ENCODE measurements around the gene ADCY6. TPM values are rescaled to one million over a fixed set of nuclear protein-coding genes. Genes with fewer than 3 reads are reported as not detected.

Gene ADCY6
- total and polyA plus RNA-seq, 2 donors (not counting 3 experiments of a cell fraction or from before 2014, with no cell fraction given), result 37.0 to 46.2 TPM

- no TSS peak for BruUV-seq (replicated peaks)
- Histone ChIP-seq H3K4me3 (replicated peaks in 1 of 3; ENCODE audit: insufficient read depth in 1 of 3, low read depth in 1 of 3, low read length in 3 of 3) (no peak overlapping the region), H2AFZ (ENCODE audit: low read depth, low read length) (no peak overlapping the region), H3K4me1 (ENCODE audit: control insufficient read depth, extremely low read depth, insufficient read depth, low read length) (no peaks in the 10 kb centered on the region), H3K9ac (replicated peaks; ENCODE audit: extremely low read depth, insufficient read depth, low read length) (no peak overlapping the region), H3K27me3 (ENCODE audit: control insufficient read depth in 2 of 2, insufficient read depth in 2 of 2, low read length in 2 of 2) (no peaks in the 10 kb centered on the region), H3K9me3 (replicated peaks; ENCODE audit: control insufficient read depth, insufficient read depth, low read length) (no peaks in the 10 kb centered on the region), H3K79me2 (ENCODE audit: control insufficient read depth, insufficient read depth, low read length) (no peaks in the 10 kb centered on the region), H3K36me3 (ENCODE audit: control insufficient read depth in 2 of 2, extremely low read depth in 1 of 2, insufficient read depth in 2 of 2, low read length in 2 of 2) (peaks cover 6 to 52% of the 10 kb centered on the region in 2 experiments), H3K4me2 (ENCODE audit: insufficient read depth, low read length) (no peak overlapping the region), H3K9me1 (replicated peaks; ENCODE audit: control insufficient read depth, extremely low read depth, insufficient read depth, low read length) (no peaks in the 10 kb centered on the region), H3K27ac (ENCODE audit: insufficient read depth, low read depth, low read length) (no peak overlapping the region), H4K20me1 (replicated peaks; ENCODE audit: control insufficient read depth, extremely low read depth, insufficient read depth, low read length) (no peaks in the 10 kb centered on the region)
- DNase-seq (ENCODE audit: low read depth, low spot score) (no peak), FAIRE-seq (no peak)
- TF ChIP-seq MAX (IDR thresholded peaks at IDR 0.05; ENCODE audit: insufficient read depth, insufficient read length), result no peak
- TF ChIP-seq MYC (IDR thresholded peaks at IDR 0.05; ENCODE audit: low read depth, low read length), result no peak
- TF ChIP-seq EZH2 (IDR thresholded peaks at IDR 0.05; ENCODE audit: borderline replicate concordance, low read depth, low read length, severe bottlenecking), result no peak
- no peak for TF ChIP-seq FOS (IDR thresholded peaks at IDR 0.05; ENCODE audit: borderline replicate concordance, insufficient read depth, low read length)
- no peak for TF ChIP-seq CTCF (IDR thresholded peaks at IDR 0.05; ENCODE audit: extremely low read depth in 1 of 2, insufficient read depth in 1 of 2, low read depth in 1 of 2, low read length in 2 of 2)
- TF ChIP-seq POLR2AphosphoS5 (IDR thresholded peaks at IDR 0.05; ENCODE audit: insufficient read depth, low read depth, low read length), result no peak
- TF ChIP-seq GATA2 (IDR thresholded peaks at IDR 0.05; ENCODE audit: insufficient read depth, insufficient read length, low read depth, low read length), result no peak
- no peak for TF ChIP-seq POLR2A (IDR thresholded peaks at IDR 0.05; ENCODE audit: low read depth, low read length)
- TF ChIP-seq JUN (IDR thresholded peaks at IDR 0.05; ENCODE audit: borderline replicate concordance, insufficient read depth, insufficient read length, low read depth), result no peak
- dilution Hi-C loops (cut with MboI; ENCODE audit: extremely low pct_ligation_motif_present, low sequenced_read_pairs), result no loop called here
- ChIA-PET CTCF (no interaction called here), POLR2A (no interaction called here)
- intact Hi-C loops (cut with micrococcal nuclease), result no loop called here
Observed at GRCh38 chr12:48824905-48825304, 36.0 kb upstream of the ADCY6 start.
